Neural progenitor cell (in vitro differentiated cells): ENCODE results near the gene KIF18A.

ENCODE experiments used
- CTCF ChIP-seq: fragments of 200-600 bp; sonication (generic); IDR thresholded peaks from 2 replicates; pipeline ENCODE4 v1.5.1; 2017; ENCODE audit warnings: antibody characterized with exemption, mild to moderate bottlenecking
- EZH2 ChIP-seq: fragments of 200-600 bp; sonication (generic); IDR thresholded peaks from 2 replicates; pipeline ENCODE4 v1.6.1; 2017; ENCODE audit warnings: antibody characterized with exemption, mild to moderate bottlenecking, moderate library complexity
- EZH2phosphoT487 ChIP-seq: fragments of 200-600 bp; sonication (generic); IDR thresholded peaks from 2 replicates; pipeline ENCODE4 v1.6.1; 2017; ENCODE audit warnings: antibody characterized with exemption

GRCh38 chr11:28071305-28071704 lies 36.7 kb downstream of the KIF18A start:
- no peak for TF ChIP-seq CTCF
- TF ChIP-seq EZH2 = no peak
- no peak for TF ChIP-seq EZH2phosphoT487
